Stimulated activated naive CD8-positive, alpha-beta T cell treated with anti-CD3 and anti-CD28 coated beads, Interleukin-15, Interleukin-2, amounts not matched to agents 100 ng/mL and 50 ng/mL, for 24 hours (primary cell): ENCODE data around the gene LRRFIP2.
"Not testable (repeated sequence)": the region's sequence is repeated elsewhere in the genome, so short reads cannot be mapped to it uniquely, and the experiment has no call there.

Experiments used
- H3K27ac Mint-ChIP-seq: one replicate; pipeline ENCODE4 v1.8.0; 2021; ENCODE audit warnings: mild to moderate bottlenecking, mixed read lengths
- H3K27me3 Mint-ChIP-seq: one replicate; pipeline ENCODE4 v1.8.0; 2021; ENCODE audit warnings: mixed read lengths
- H3K36me3 Mint-ChIP-seq: one replicate; pipeline ENCODE4 v1.8.0; 2021; ENCODE audit warnings: low read depth, mixed read lengths
- H3K4me1 Mint-ChIP-seq: one replicate; pipeline ENCODE4 v1.8.0; 2021; ENCODE audit warnings: low read depth, mixed read lengths
- H3K4me3 Mint-ChIP-seq: one replicate; pipeline ENCODE4 v1.8.0; 2021; ENCODE audit warnings: mild to moderate bottlenecking, mixed read lengths
- H3K9me3 Mint-ChIP-seq: one replicate; pipeline ENCODE4 v1.8.0; 2021; ENCODE audit warnings: mixed read lengths

The LRRFIP2 gene

GRCh38 chr3:37174532-37175126 is at the start of gene LRRFIP2:
Gene LRRFIP2 (minus strand): TSS chr3:37174582. CDS start chr3:37148983, 25,599 bp downstream.
- Mint-ChIP-seq H3K4me3 (peak within 1 kb of the TSS; percentile 90), H3K36me3 (peaks cover 25% of the 10 kb centered on the region), H3K27me3 (no peaks in the 10 kb centered on the region), H3K27ac (peak within 1 kb of the TSS; percentile 89), H3K9me3 (no peaks in the 10 kb centered on the region), H3K4me1 (peaks cover 51% of the 10 kb centered on the region)

GRCh38 chr3:37223576-37223975 is 49.2 kb upstream of the LRRFIP2 start:
- Mint-ChIP-seq H3K36me3 (no peaks in the 10 kb centered on the region), H3K4me1 (peaks cover 28% of the 10 kb centered on the region), H3K27ac (no peak overlapping the region), H3K4me3 (no peak overlapping the region), H3K27me3 (no peaks in the 10 kb centered on the region), H3K9me3 (no peaks in the 10 kb centered on the region)

GRCh38 chr3:37223141-37223558 is 48.8 kb upstream of the LRRFIP2 start:
- H3K4me1 Mint-ChIP-seq = peaks cover 24% of the 10 kb centered on the region

GRCh38 chr3:37222542-37222941 is 48.2 kb upstream of the LRRFIP2 start:
- H3K27me3 Mint-ChIP-seq, H3K27ac Mint-ChIP-seq, H3K9me3 Mint-ChIP-seq, H3K36me3 Mint-ChIP-seq, H3K4me3 Mint-ChIP-seq: not testable (repeated sequence)
- H3K4me1 Mint-ChIP-seq = peaks cover 18% of the 10 kb centered on the region

More at GRCh38 chr3:37223141-37223558, 48.8 kb upstream of the LRRFIP2 start:
- Mint-ChIP-seq H3K9me3 (no peaks in the 10 kb centered on the region), H3K4me3 (no peak overlapping the region), H3K27me3 (no peaks in the 10 kb centered on the region), H3K27ac (no peak overlapping the region), H3K36me3 (no peaks in the 10 kb centered on the region)

GRCh38 chr3:37221407-37221806 is 47.0 kb upstream of the LRRFIP2 start:
- H3K4me1 Mint-ChIP-seq = peaks cover 25% of the 10 kb centered on the region
- H3K27ac Mint-ChIP-seq = no peak overlapping the region
- H3K9me3 Mint-ChIP-seq = no peaks in the 10 kb centered on the region
- no peaks in the 10 kb centered on the region for H3K27me3 Mint-ChIP-seq
- no peak overlapping the region for H3K4me3 Mint-ChIP-seq
- no peaks in the 10 kb centered on the region for H3K36me3 Mint-ChIP-seq

GRCh38 chr3:37219266-37219665 is 44.9 kb upstream of the LRRFIP2 start:
- no peaks in the 10 kb centered on the region for H3K36me3 Mint-ChIP-seq
- H3K9me3 Mint-ChIP-seq = no peaks in the 10 kb centered on the region
- H3K4me1 Mint-ChIP-seq = peaks cover 21% of the 10 kb centered on the region
- H3K27me3 Mint-ChIP-seq = no peaks in the 10 kb centered on the region
- H3K4me3 Mint-ChIP-seq = no peak overlapping the region
- H3K27ac Mint-ChIP-seq = no peak overlapping the region

GRCh38 chr3:37218206-37218605 is 43.8 kb upstream of the LRRFIP2 start:
- Mint-ChIP-seq H3K27ac (no peak overlapping the region), H3K4me1 (peaks cover 21% of the 10 kb centered on the region)

GRCh38 chr3:37217098-37217849 is 42.9 kb upstream of the LRRFIP2 start:
- no peak overlapping the region for H3K4me3 Mint-ChIP-seq

More at GRCh38 chr3:37218206-37218605, 43.8 kb upstream of the LRRFIP2 start:
- Mint-ChIP-seq H3K4me3 (no peak overlapping the region), H3K36me3 (no peaks in the 10 kb centered on the region), H3K27me3 (no peaks in the 10 kb centered on the region), H3K9me3 (no peaks in the 10 kb centered on the region)

GRCh38 chr3:37216597-37217097 is 42.3 kb upstream of the LRRFIP2 start:
- no peaks in the 10 kb centered on the region for H3K36me3 Mint-ChIP-seq
- no peaks in the 10 kb centered on the region for H3K27me3 Mint-ChIP-seq
- H3K27ac Mint-ChIP-seq = no peak overlapping the region
- peaks cover 16% of the 10 kb centered on the region for H3K4me1 Mint-ChIP-seq
- H3K4me3 Mint-ChIP-seq = no peak overlapping the region
- no peaks in the 10 kb centered on the region for H3K9me3 Mint-ChIP-seq

More at GRCh38 chr3:37217098-37217849, 42.9 kb upstream of the LRRFIP2 start:
- Mint-ChIP-seq H3K36me3 (no peaks in the 10 kb centered on the region), H3K27me3 (no peaks in the 10 kb centered on the region), H3K9me3 (no peaks in the 10 kb centered on the region), H3K27ac (no peak overlapping the region), H3K4me1 (peaks cover 17% of the 10 kb centered on the region)

- no peak overlapping the region for H3K27ac Mint-ChIP-seq
- H3K4me1 Mint-ChIP-seq = peaks cover 13% of the 10 kb centered on the region
- H3K27me3 Mint-ChIP-seq = no peaks in the 10 kb centered on the region
- no peak overlapping the region for H3K4me3 Mint-ChIP-seq
- no peaks in the 10 kb centered on the region for H3K36me3 Mint-ChIP-seq
- no peaks in the 10 kb centered on the region for H3K9me3 Mint-ChIP-seq
These were observed 39.7 kb upstream of the LRRFIP2 start for GRCh38 chr3:37214076-37214475.

GRCh38 chr3:37210230-37210629 is 35.8 kb upstream of the LRRFIP2 start:
- no peaks in the 10 kb centered on the region for H3K27me3 Mint-ChIP-seq
- H3K4me3 Mint-ChIP-seq = no peak overlapping the region
- no peak overlapping the region for H3K27ac Mint-ChIP-seq
- no peaks in the 10 kb centered on the region for H3K9me3 Mint-ChIP-seq
- no peaks in the 10 kb centered on the region for H3K36me3 Mint-ChIP-seq
- no peaks in the 10 kb centered on the region for H3K4me1 Mint-ChIP-seq

- H3K27ac Mint-ChIP-seq, H3K27me3 Mint-ChIP-seq, H3K4me1 Mint-ChIP-seq, H3K4me3 Mint-ChIP-seq, H3K36me3 Mint-ChIP-seq, H3K9me3 Mint-ChIP-seq: not testable (repeated sequence)
These were observed 34.2 kb upstream of the LRRFIP2 start for GRCh38 chr3:37208576-37208975.

- not testable (repeated sequence) for H3K27ac Mint-ChIP-seq, H3K36me3 Mint-ChIP-seq, H3K27me3 Mint-ChIP-seq, H3K4me3 Mint-ChIP-seq, H3K4me1 Mint-ChIP-seq, H3K9me3 Mint-ChIP-seq
These were observed 33.6 kb upstream of the LRRFIP2 start for GRCh38 chr3:37208008-37208407.

- not testable (repeated sequence) for H3K27me3 Mint-ChIP-seq, H3K36me3 Mint-ChIP-seq, H3K4me1 Mint-ChIP-seq, H3K27ac Mint-ChIP-seq, H3K9me3 Mint-ChIP-seq, H3K4me3 Mint-ChIP-seq
These were observed 31.7 kb upstream of the LRRFIP2 start for GRCh38 chr3:37206041-37206440.

GRCh38 chr3:37204314-37204713 is 29.9 kb upstream of the LRRFIP2 start:
- Mint-ChIP-seq H3K9me3 (no peaks in the 10 kb centered on the region), H3K27ac (peak overlapping the region; percentile 10), H3K36me3 (no peaks in the 10 kb centered on the region), H3K4me3 (no peak overlapping the region), H3K27me3 (no peaks in the 10 kb centered on the region), H3K4me1 (no peaks in the 10 kb centered on the region)
